Activated CD4-positive, alpha-beta memory T cell treated with anti-CD3 and anti-CD28 coated beads, Interleukin-2, amount 10 ng/mL, durations not matched to agents 7 days and 5 days (primary cell): ENCODE measurements around the gene OPRL1. TPM values are rescaled to one million over a fixed set of nuclear protein-coding genes. Genes with fewer than 3 reads are reported as not detected.

Experiments used
- CTCF ChIA-PET: fragments of 350-600 bp; sonication (Branson Sonifier 250); formaldehyde crosslinking; loops from one replicate; lab custom pipeline; 2021; ENCODE audit warnings: antibody characterized with exemption, inconsistent platforms; lab: Charles Lee
- POLR2A ChIA-PET: fragments of 350-600 bp; sonication (Branson Sonifier 250); formaldehyde crosslinking; loops from one replicate; lab custom pipeline; 2021; ENCODE audit warnings: antibody characterized with exemption; lab: Charles Lee
- DNase-seq: peaks from one replicate; pipeline ENCODE4 v3.0.0-alpha.2; 2020
- H3K27ac Mint-ChIP-seq: one replicate; pipeline ENCODE4 v1.8.0; 2021; ENCODE audit warnings: mild to moderate bottlenecking, mixed read lengths
- H3K27me3 Mint-ChIP-seq: one replicate; pipeline ENCODE4 v1.8.0; 2021; ENCODE audit warnings: mixed read lengths
- H3K36me3 Mint-ChIP-seq: one replicate; pipeline ENCODE4 v1.8.0; 2021; ENCODE audit warnings: low read depth, mixed read lengths
- H3K4me1 Mint-ChIP-seq: one replicate; pipeline ENCODE4 v1.8.0; 2021; ENCODE audit warnings: mixed read lengths
- H3K4me3 Mint-ChIP-seq: one replicate; pipeline ENCODE4 v1.8.0; 2021; ENCODE audit warnings: mild to moderate bottlenecking, mixed read lengths
- H3K9me3 Mint-ChIP-seq: one replicate; pipeline ENCODE4 v1.8.0; 2021; ENCODE audit warnings: mixed read lengths
- total RNA-seq, 2 experiments: library from RNA; stranded (reverse); gene quantifications; one replicate each; pipeline ENCODE4 v1.2.3, GENCODE V29; 2021

OPRL1 gene
- total RNA-seq, 2 experiments from 2014 or later, result 1.2 to 1.6 TPM

GRCh38 chr20:64044484-64045247 is 35.2 kb upstream of the OPRL1 start:
- no peaks in the 10 kb centered on the region for H3K9me3 Mint-ChIP-seq
- H3K4me1 Mint-ChIP-seq, result peaks cover 34% of the 10 kb centered on the region
- CTCF ChIA-PET, result interaction anchor here (0.9 to 1.3 kb wide), 3 partner anchors 13 to 64 kb away, joined by 3 to 4 read pairs (median 3); partner anchors contain the start of gene PRPF6
- H3K27me3 Mint-ChIP-seq, result peaks cover 39% of the 10 kb centered on the region
- H3K27ac Mint-ChIP-seq, result no peak overlapping the region
- POLR2A ChIA-PET, result interaction anchor here (1.8 kb wide), 1 partner anchor 9 kb away, joined by 6 read pairs; no protein-coding TSS in a partner anchor
- DNase-seq, result no peak
- H3K36me3 Mint-ChIP-seq, result no peaks in the 10 kb centered on the region
- H3K4me3 Mint-ChIP-seq, result no peak overlapping the region

GRCh38 chr20:64045346-64046011 is 34.4 kb upstream of the OPRL1 start:
- Mint-ChIP-seq H3K27me3 (peaks cover 44% of the 10 kb centered on the region), H3K27ac (no peak overlapping the region), H3K4me3 (no peak overlapping the region), H3K4me1 (peaks cover 27% of the 10 kb centered on the region), H3K36me3 (no peaks in the 10 kb centered on the region), H3K9me3 (no peaks in the 10 kb centered on the region)
- CTCF ChIA-PET, result interaction anchor here (1.3 kb wide), 1 partner anchor 16 kb away, joined by 3 read pairs; no protein-coding TSS in a partner anchor
- no peak for DNase-seq
- POLR2A ChIA-PET, result interaction anchor here (1.8 kb wide), 1 partner anchor 8 kb away, joined by 6 read pairs; no protein-coding TSS in a partner anchor

- Mint-ChIP-seq H3K36me3 (no peaks in the 10 kb centered on the region), H3K27me3 (peaks cover 55% of the 10 kb centered on the region), H3K9me3 (no peaks in the 10 kb centered on the region), H3K27ac (no peak overlapping the region), H3K4me1 (peaks cover 18% of the 10 kb centered on the region), H3K4me3 (no peak overlapping the region)
- CTCF ChIA-PET, result interaction anchor here (1.5 kb wide), 1 partner anchor 9 kb away, joined by 6 read pairs; no protein-coding TSS in a partner anchor
- POLR2A ChIA-PET, result no interaction called here
- no peak for DNase-seq
Observed at GRCh38 chr20:64047046-64047389, 32.9 kb upstream of the OPRL1 start.

GRCh38 chr20:64047968-64048401 is 31.9 kb upstream of the OPRL1 start:
- Mint-ChIP-seq H3K9me3 (no peaks in the 10 kb centered on the region), H3K4me1 (peaks cover 15% of the 10 kb centered on the region), H3K27me3 (peaks cover 55% of the 10 kb centered on the region), H3K36me3 (no peaks in the 10 kb centered on the region), H3K4me3 (no peak overlapping the region), H3K27ac (no peak overlapping the region)
- CTCF ChIA-PET, result interaction anchor here (1.8 kb wide), 1 partner anchor 9 kb away, joined by 6 read pairs; no protein-coding TSS in a partner anchor
- POLR2A ChIA-PET, result no interaction called here
- no peak for DNase-seq

GRCh38 chr20:64048402-64049044 is 31.4 kb upstream of the OPRL1 start:
- Mint-ChIP-seq H3K27me3 (peaks cover 58% of the 10 kb centered on the region), H3K36me3 (no peaks in the 10 kb centered on the region), H3K4me1 (peaks cover 14% of the 10 kb centered on the region), H3K27ac (no peak overlapping the region), H3K4me3 (no peak overlapping the region), H3K9me3 (no peaks in the 10 kb centered on the region)
- no peak for DNase-seq
- ChIA-PET CTCF (interaction anchor here (0.6 to 1.8 kb wide), 2 partner anchors 10 to 77 kb away, joined by 3 to 6 read pairs; no protein-coding TSS in a partner anchor), POLR2A (no interaction called here)

- peak; percentile 57 for DNase-seq
- H3K27me3 Mint-ChIP-seq, result peaks cover 55% of the 10 kb centered on the region
- H3K4me1 Mint-ChIP-seq, result peaks cover 13% of the 10 kb centered on the region
- no peaks in the 10 kb centered on the region for H3K36me3 Mint-ChIP-seq
- ChIA-PET POLR2A (interaction anchor here (1.1 kb wide), 1 partner anchor 13 kb away, joined by 4 read pairs; the partner anchor contains the start of gene TCEA2), CTCF (interaction anchor here (1.1 to 1.8 kb wide), 2 partner anchors 11 to 71 kb away, joined by 4 to 6 read pairs; no protein-coding TSS in a partner anchor)
- no peak within 1 kb of the TSS for H3K27ac Mint-ChIP-seq
- no peak within 1 kb of the TSS for H3K4me3 Mint-ChIP-seq
- no peaks in the 10 kb centered on the region for H3K9me3 Mint-ChIP-seq
Observed at GRCh38 chr20:64049060-64049877, 30.6 kb upstream of the OPRL1 start, which contains the start of gene SOX18. TSS of gene SOX18 (minus strand) at chr20:64049639. CDS start at chr20:64049516, 123 bp downstream.

- ChIA-PET POLR2A (interaction anchor here (1.1 kb wide), 1 partner anchor 13 kb away, joined by 4 read pairs; the partner anchor contains the start of gene TCEA2), CTCF (interaction anchor here (1.1 to 1.8 kb wide), 3 partner anchors 11 to 71 kb away, joined by 3 to 6 read pairs (median 4); no protein-coding TSS in a partner anchor)
- Mint-ChIP-seq H3K27me3 (peaks cover 50% of the 10 kb centered on the region), H3K4me3 (no peak overlapping the region), H3K36me3 (no peaks in the 10 kb centered on the region), H3K27ac (no peak overlapping the region), H3K4me1 (peaks cover 11% of the 10 kb centered on the region), H3K9me3 (no peaks in the 10 kb centered on the region)
- no peak for DNase-seq
Observed at GRCh38 chr20:64049878-64050260, 30.0 kb upstream of the OPRL1 start.

GRCh38 chr20:64050261-64051032 is 29.4 kb upstream of the OPRL1 start:
- Mint-ChIP-seq H3K4me3 (no peak overlapping the region), H3K27me3 (peaks cover 48% of the 10 kb centered on the region), H3K36me3 (no peaks in the 10 kb centered on the region), H3K27ac (no peak overlapping the region), H3K9me3 (no peaks in the 10 kb centered on the region), H3K4me1 (peaks cover 16% of the 10 kb centered on the region)
- no peak for DNase-seq
- POLR2A ChIA-PET, result interaction anchor here (0.8 to 1.1 kb wide), 2 partner anchors 12 kb away, joined by 3 to 4 read pairs; partner anchors contain the start of gene TCEA2
- CTCF ChIA-PET, result interaction anchor here (0.8 to 1.4 kb wide), 3 partner anchors 12 to 70 kb away, joined by 3 to 4 read pairs (median 3); partner anchors contain the start of gene TCEA2

- DNase-seq, result no peak
- CTCF ChIA-PET, result interaction anchor here (0.8 to 1.4 kb wide), 2 partner anchors 11 to 27 kb away, joined by 3 read pairs; partner anchors contain the start of gene TCEA2
- Mint-ChIP-seq H3K9me3 (no peaks in the 10 kb centered on the region), H3K4me3 (no peak overlapping the region), H3K4me1 (peaks cover 17% of the 10 kb centered on the region), H3K27me3 (peaks cover 44% of the 10 kb centered on the region), H3K27ac (no peak overlapping the region), H3K36me3 (no peaks in the 10 kb centered on the region)
- POLR2A ChIA-PET, result interaction anchor here (0.8 to 2.8 kb wide), 2 partner anchors 12 kb away, joined by 3 to 9 read pairs; no protein-coding TSS in a partner anchor
Observed at GRCh38 chr20:64051033-64051452, 28.8 kb upstream of the OPRL1 start.

- H3K27me3 Mint-ChIP-seq, result peaks cover 38% of the 10 kb centered on the region
- H3K9me3 Mint-ChIP-seq, result no peaks in the 10 kb centered on the region
- no peak overlapping the region for H3K27ac Mint-ChIP-seq
- POLR2A ChIA-PET, result interaction anchor here (2.8 kb wide), 1 partner anchor 12 kb away, joined by 9 read pairs; no protein-coding TSS in a partner anchor
- H3K4me1 Mint-ChIP-seq, result peaks cover 16% of the 10 kb centered on the region
- CTCF ChIA-PET, result interaction anchor here (1.4 kb wide), 1 partner anchor 26 kb away, joined by 3 read pairs; no protein-coding TSS in a partner anchor
- H3K36me3 Mint-ChIP-seq, result no peaks in the 10 kb centered on the region
- no peak overlapping the region for H3K4me3 Mint-ChIP-seq
- DNase-seq, result no peak
Observed at GRCh38 chr20:64051561-64052325, 28.1 kb upstream of the OPRL1 start.
